Adrenal gland (tissue), 5 donors: Measurements from ENCODE around the gene PER1.

Source experiments
- CTCF ChIP-seq, 6 experiments: fragments of 450-650 bp in 4 of 6; fragments of 200-600 bp in 2 of 6; sonication (generic) in 1 of 6; IDR thresholded peaks; 1 replicate in 5 of 6; 2 replicates in 1 of 6; pipeline versions ENCODE4 v1.5.1 to v1.8.0; 2016 to 2021; ENCODE audit warnings: antibody characterized with exemption in 6 of 6, mild to moderate bottlenecking in 2 of 6, moderate library complexity in 1 of 6
- POLR2A ChIP-seq, 2 donors: fragments of 450-650 bp; IDR thresholded peaks; one replicate each; pipeline ENCODE4 v1.6.1; 2017; ENCODE audit warnings: antibody characterized with exemption in 2 of 2, mild to moderate bottlenecking in 2 of 2, moderate library complexity in 1 of 2
- donor health status: DM: no; HTN: no; CAD: no.

GRCh38 chr17:8133941-8134340, 18.3 kb downstream of the PER1 start:
- TF ChIP-seq CTCF (IDR thresholded peaks at IDR 0.05) (no peak), POLR2A (IDR thresholded peaks at IDR 0.05) (no peak)
